ENCODE measurements around the gene SPG7.

DNA sequence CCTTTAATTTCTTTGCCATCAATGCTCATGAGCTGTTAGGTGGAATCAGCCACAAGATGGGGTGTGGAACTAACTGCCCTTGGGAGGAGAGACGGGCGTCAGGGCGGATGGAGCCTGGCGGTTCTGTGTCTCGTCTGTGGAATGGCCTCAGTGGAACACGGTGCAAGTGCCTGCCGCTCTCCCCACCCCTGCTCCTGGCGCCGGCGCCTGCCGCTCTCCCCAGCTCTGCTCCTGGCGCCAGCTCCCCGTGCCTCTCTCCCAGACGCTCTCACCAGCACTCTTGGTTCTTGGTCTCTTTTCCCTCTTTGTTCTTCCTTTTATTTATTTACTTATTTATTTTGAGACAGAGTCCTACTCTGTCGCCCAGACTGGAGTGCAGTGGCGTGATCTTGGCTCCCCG lies 39.1 kb downstream of the SPG7 start:
- TF ChIP-seq, protein P1, sequence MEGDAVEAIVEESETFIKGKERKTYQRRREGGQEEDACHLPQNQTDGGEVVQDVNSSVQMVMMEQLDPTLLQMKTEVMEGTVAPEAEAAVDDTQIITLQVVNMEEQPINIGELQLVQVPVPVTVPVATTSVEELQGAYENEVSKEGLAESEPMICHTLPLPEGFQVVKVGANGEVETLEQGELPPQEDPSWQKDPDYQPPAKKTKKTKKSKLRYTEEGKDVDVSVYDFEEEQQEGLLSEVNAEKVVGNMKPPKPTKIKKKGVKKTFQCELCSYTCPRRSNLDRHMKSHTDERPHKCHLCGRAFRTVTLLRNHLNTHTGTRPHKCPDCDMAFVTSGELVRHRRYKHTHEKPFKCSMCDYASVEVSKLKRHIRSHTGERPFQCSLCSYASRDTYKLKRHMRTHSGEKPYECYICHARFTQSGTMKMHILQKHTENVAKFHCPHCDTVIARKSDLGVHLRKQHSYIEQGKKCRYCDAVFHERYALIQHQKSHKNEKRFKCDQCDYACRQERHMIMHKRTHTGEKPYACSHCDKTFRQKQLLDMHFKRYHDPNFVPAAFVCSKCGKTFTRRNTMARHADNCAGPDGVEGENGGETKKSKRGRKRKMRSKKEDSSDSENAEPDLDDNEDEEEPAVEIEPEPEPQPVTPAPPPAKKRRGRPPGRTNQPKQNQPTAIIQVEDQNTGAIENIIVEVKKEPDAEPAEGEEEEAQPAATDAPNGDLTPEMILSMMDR (IDR thresholded peaks at IDR 0.05; ENCODE audit: poor library complexity), result no peak
- TF ChIP-seq EZH2 (IDR thresholded peaks at IDR 0.05; ENCODE audit: borderline replicate concordance), result no peak

All from hepatocyte (in vitro differentiated cells).